GM19025 (cell line): ENCODE results near the gene SLC44A4.
"Not testable (repeated sequence)": the region's sequence is repeated elsewhere in the genome, so short reads cannot be mapped to it uniquely, and the experiment has no call there.

ENCODE experiments used
- ATAC-seq: cut with Tn5 transposase; IDR thresholded peaks from one replicate; pipeline ENCODE4 v1.9.1; 2021; ENCODE audit warnings: mild to moderate bottlenecking, low read depth, moderate library complexity; ENCODE audit not compliant: unreplicated experiment

Gene SLC44A4

GRCh38 chr6:31834367-31835250, 44.2 kb downstream of the SLC44A4 start:
- peak; percentile 43 for ATAC-seq

DNA sequence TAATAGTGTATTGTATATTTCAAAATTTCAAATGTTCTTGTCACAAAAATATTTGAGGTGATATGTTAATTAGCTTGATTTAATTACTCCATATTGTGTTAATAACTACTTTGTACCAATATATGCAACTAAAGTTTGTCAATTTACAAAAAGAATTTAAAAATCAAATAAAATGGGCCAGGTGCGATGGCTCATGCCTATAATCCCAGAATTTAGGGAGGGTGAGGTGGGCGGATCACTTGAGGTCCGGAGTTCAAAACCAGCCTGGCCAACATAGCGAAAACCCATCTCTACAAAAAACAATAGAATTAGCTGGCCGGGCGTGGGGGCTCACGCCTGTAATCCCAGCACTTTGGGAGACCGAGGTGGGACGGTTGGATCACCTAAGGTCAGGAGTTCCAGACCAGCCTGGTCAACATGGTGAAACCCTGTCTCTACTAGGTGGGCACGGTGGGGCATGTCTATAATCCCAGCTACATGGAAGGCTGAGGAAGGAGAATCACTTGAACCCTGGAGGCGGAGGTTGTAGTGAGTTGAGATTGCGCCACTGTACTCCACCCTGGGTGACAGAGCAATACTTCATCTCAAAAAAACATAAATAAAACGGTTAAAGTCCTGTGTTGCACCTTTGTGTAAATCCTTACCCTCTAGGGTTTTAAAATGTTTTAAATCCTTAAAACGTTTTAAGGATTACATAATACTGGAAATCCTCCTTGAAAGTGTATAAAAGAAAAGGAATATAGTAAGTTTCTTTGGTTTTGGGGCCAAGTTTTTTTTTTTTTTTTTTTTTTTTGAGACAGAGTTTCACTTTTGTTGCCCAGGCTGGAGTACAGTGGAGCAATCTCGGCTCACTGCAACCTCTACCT, 47.2 kb downstream of the SLC44A4 start:
- no peak for ATAC-seq

- no peak for ATAC-seq
These were observed 47.9 kb downstream of the SLC44A4 start for GRCh38 chr6:31830886-31831335.

DNA sequence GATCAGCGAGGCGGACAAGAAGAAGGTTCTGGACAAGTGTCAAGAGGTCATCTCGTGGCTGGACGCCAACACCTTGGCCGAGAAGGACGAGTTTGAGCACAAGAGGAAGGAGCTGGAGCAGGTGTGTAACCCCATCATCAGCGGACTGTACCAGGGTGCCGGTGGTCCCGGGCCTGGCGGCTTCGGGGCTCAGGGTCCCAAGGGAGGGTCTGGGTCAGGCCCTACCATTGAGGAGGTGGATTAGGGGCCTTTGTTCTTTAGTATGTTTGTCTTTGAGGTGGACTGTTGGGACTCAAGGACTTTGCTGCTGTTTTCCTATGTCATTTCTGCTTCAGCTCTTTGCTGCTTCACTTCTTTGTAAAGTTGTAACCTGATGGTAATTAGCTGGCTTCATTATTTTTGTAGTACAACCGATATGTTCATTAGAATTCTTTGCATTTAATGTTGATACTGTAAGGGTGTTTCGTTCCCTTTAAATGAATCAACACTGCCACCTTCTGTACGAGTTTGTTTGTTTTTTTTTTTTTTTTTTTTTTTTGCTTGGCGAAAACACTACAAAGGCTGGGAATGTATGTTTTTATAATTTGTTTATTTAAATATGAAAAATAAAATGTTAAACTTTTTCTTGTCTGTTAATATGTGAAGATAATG, 49.0 kb downstream of the SLC44A4 start:
- ATAC-seq: no peak

- peak; percentile 71 for ATAC-seq
These were observed 51.3 kb downstream of the SLC44A4 start, which contains the start of gene HSPA1B for GRCh38 chr6:31827286-31828079. Gene HSPA1B (plus strand): TSS chr6:31827738. CDS start chr6:31827951, 213 bp downstream.

GRCh38 chr6:31826793-31827285, 52.0 kb downstream of the SLC44A4 start:
- ATAC-seq: no peak

DNA sequence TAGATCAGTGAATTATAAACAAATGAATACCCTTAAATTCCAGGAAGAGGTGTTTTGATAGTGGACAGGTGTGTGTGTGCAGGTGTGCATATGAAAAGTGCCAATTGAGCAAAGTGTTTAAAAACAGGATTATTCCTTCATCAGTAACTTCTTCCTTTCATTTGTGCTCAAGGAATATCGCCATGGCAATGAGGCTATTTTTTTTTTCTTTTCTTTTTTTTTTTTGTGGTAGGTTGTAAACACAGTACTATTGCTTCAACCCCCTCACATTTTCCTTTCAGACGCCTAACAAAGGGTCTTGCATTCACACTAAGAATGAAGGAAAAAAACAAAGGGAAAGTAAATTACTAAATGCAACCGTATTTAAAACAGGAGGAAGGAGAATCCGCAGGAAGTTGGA, 53.2 kb downstream of the SLC44A4 start:
- ATAC-seq: no peak

- ATAC-seq: not testable (repeated sequence)
These were observed 55.1 kb downstream of the SLC44A4 start for GRCh38 chr6:31823592-31824196.

DNA sequence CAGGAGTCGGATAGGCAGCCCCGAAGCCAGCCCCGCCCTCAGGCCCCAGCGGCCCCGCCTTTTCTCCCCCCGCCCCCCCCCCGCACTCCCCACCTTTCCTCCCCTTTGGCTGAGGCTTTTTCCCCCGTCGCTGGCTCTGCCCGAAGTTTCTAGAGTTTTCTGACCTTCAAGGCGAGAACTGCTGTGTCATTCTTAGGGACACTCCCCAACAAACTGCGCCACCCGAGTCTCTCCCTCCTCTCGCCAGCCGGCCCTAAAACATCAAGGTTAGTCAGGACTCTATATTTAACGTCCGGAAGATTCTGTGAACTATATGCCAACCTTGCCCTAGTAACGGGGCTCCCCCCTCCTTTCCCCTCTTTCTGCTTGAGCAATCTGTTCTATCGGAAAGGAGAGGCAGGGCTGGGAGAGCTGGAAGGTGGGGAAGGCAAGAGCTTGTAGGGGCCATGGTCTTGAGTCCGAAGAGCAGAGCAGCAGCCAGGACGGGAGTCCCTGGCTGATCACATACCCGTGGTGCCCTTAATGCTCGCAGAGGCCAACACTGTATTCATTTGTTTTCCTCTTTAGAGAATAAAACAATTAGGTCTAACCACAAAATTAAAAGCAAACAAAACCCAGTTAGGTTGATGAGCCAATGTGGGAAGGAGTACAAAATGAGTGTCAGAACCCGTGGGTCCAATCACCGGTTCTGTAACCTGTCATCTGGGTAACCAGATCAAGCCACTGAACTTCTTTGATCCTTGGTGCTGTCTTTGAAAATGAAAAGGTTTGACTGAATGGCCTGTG, 56.6 kb downstream of the SLC44A4 start:
- ATAC-seq: no peak

DNA sequence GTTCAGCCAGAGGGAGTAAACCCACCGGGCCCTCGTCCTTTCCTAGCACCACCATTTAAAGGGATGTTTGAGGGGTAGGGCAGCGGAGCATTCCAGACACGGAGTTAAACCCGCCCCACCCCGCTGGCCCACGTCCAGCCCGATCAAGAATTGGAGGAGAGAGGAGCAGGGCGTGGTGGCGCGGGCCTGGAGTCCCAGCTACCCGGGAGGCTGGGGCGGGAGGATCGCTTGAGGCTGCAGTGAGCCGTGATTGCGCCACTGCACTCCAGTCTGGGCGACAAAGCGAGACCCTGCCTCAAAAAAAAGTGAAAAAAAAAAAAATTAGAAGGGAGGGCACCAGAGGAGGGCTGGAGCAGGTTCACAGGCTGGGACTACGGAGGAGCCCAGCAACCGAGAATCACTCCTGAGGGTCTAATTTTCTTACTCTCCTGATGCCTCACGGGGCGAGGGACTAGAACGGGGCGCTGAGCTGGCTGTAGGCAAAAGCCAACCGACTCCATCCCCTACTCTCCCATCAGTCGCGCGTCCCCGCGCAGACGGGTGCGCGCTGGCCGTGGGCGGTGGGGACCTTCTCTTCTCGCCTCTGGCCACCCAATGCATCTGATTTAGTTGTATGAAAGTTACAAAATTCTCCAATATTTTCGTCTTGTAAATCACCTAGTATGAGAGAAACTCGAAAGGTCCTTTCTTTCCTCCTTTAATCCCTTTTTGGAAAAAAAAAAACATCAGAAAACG, 57.3 kb downstream of the SLC44A4 start:
- ATAC-seq: no peak

- ATAC-seq: not testable (repeated sequence)
These were observed 58.4 kb downstream of the SLC44A4 start for GRCh38 chr6:31820399-31820798.

GRCh38 chr6:31819871-31820299, 58.9 kb downstream of the SLC44A4 start:
- no peak for ATAC-seq

DNA sequence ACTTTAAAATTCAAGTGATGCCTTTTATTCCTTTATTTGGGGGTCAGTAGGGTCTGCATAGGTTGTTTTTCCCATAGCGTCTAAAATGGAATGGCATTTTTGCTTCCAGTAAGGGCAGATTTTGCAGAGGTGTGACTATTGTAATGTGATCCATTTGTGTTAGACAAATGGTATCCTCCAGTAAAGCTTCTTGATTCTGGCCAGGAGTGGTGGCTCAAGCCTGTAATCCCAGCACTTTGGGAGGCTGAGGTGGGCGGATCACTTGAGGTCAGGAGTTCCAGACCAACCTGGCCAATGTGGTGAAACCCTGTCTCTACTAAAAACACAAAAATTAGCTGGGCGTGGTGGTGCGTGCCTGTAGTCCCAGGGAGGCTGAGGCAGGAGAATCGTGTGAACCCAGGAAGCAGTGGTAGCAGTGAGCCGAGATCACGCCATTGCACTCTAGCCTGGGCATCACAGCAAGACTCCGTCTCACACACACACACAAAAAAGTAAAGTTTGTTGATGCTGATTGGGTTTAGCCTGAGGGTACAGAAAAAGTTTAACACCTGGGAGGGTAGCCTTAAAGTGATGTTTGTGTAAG, 60.8 kb downstream of the SLC44A4 start:
- not testable (repeated sequence) for ATAC-seq

DNA sequence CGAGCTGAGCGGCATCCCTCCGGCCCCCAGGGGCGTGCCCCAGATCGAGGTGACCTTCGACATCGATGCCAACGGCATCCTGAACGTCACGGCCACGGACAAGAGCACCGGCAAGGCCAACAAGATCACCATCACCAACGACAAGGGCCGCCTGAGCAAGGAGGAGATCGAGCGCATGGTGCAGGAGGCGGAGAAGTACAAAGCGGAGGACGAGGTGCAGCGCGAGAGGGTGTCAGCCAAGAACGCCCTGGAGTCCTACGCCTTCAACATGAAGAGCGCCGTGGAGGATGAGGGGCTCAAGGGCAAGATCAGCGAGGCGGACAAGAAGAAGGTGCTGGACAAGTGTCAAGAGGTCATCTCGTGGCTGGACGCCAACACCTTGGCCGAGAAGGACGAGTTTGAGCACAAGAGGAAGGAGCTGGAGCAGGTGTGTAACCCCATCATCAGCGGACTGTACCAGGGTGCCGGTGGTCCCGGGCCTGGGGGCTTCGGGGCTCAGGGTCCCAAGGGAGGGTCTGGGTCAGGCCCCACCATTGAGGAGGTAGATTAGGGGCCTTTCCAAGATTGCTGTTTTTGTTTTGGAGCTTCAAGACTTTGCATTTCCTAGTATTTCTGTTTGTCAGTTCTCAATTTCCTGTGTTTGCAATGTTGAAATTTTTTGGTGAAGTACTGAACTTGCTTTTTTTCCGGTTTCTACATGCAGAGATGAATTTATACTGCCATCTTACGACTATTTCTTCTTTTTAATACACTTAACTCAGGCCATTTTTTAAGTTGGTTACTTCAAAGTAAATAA, 61.5 kb downstream of the SLC44A4 start:
- not testable (repeated sequence) for ATAC-seq

- no peak for ATAC-seq
These were observed 63.6 kb downstream of the SLC44A4 start, which contains the start of the genes HSPA1A and HSPA1L for GRCh38 chr6:31815025-31815838. Gene HSPA1A (plus strand): TSS chr6:31815543. CDS start chr6:31815757, 214 bp downstream. Gene HSPA1L (minus strand): TSS chr6:31815283. CDS start chr6:31811972, 3,311 bp downstream.

DNA sequence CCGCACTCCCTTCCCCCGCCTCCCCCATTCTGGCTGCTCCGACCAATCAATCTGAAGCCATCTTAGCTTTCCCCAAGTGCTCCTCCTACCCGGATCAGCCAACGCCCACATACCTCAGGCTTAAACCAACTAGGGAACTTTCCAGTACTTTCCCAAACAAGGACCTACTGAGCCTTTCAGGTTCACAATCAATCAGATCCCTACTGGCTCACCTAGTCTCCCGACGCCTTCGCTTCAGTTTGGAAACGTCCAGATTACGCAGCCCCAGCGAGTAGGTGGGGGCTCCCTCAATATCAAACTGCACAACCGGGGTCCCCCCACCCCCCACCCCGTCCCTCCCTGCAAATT, 64.1 kb downstream of the SLC44A4 start:
- ATAC-seq: no peak
